K562 (cell line): Measurements from ENCODE around the gene USP48. TPM values are rescaled to one million over a fixed set of nuclear protein-coding genes. Genes with fewer than 3 reads are reported as not detected.

Source experiments
- ARID2 ChIP-seq: fragments of 450-650 bp; IDR thresholded peaks from 2 replicates; pipeline ENCODE4 v1.6.1; 2017; ENCODE audit warnings: antibody characterized with exemption, mild to moderate bottlenecking
- CBFB ChIP-seq: sonication (generic); formaldehyde crosslinking; IDR thresholded peaks from 2 replicates; pipeline ENCODE4 v1.4.0; 2020; ENCODE audit warnings: mild to moderate bottlenecking, missing genetic modification reagents
- EHMT2 ChIP-seq: fragments of 450-650 bp; IDR thresholded peaks from 2 replicates; pipeline ENCODE4 v1.6.1; 2018; ENCODE audit warnings: antibody characterized with exemption
- HIVEP1 ChIP-seq: fragments of 250-450 bp; sonication (Bioruptor Pico); IDR thresholded peaks from 2 replicates; pipeline ENCODE4 v1.4.0; 2020; ENCODE audit warnings: mild to moderate bottlenecking
- KAT7 ChIP-seq: sonication (generic); formaldehyde crosslinking; IDR thresholded peaks from 2 replicates; pipeline ENCODE4 v1.8.0; 2022; ENCODE audit warnings: missing genetic modification reagents, mild to moderate bottlenecking, borderline replicate concordance
- MEF2A ChIP-seq: IDR thresholded peaks from 2 replicates; pipeline ENCODE4 v1.6.1; 2011; ENCODE audit warnings: low read depth, mild to moderate bottlenecking, low read length, moderate library complexity; ENCODE audit not compliant: control insufficient read depth
- MEF2D ChIP-seq: conservative IDR thresholded peaks from 2 replicates; pipeline ENCODE4 v1.6.1; 2016; ENCODE audit warnings: low read depth, missing genetic modification characterization, missing compliant biosample characterization
- NEUROD1 ChIP-seq: fragments of 150-350 bp; IDR thresholded peaks from 2 replicates; pipeline ENCODE4 v1.6.1; 2014; ENCODE audit warnings: borderline replicate concordance, low read length, low read depth; ENCODE audit not compliant: partially characterized antibody
- NR3C1 ChIP-seq: sonication (generic); formaldehyde crosslinking; IDR thresholded peaks from 2 replicates; pipeline ENCODE4 v1.8.1; 2022; ENCODE audit warnings: missing genetic modification reagents
- NRF1 ChIP-seq, 2 experiments: fragments of 450-650 bp; IDR thresholded peaks in 1 of 2; conservative IDR thresholded peaks in 1 of 2; 2 replicates each; pipeline ENCODE4 v1.6.1; 2014; ENCODE audit warnings: mild to moderate bottlenecking in 2 of 2
- RNF219 ChIP-seq: fragments of 250-450 bp; sonication (Bioruptor Pico); IDR thresholded peaks from 2 replicates; pipeline ENCODE4 v1.5.0; 2022; ENCODE audit warnings: mild to moderate bottlenecking
- SMC3 ChIP-seq: conservative IDR thresholded peaks from 2 replicates; pipeline ENCODE4 v1.6.1; 2011; ENCODE audit warnings: low read depth, low read length, improper control_type of control experiment; ENCODE audit not compliant: insufficient read depth
- U2AF1 ChIP-seq: fragments of 200-400 bp; formaldehyde crosslinking; optimal IDR thresholded peaks from 2 replicates; pipeline ENCODE3; 2017; ENCODE audit warnings: mild to moderate bottlenecking, low read depth, low read length, moderate library complexity
- ZBTB11 ChIP-seq, 3 experiments: fragments of 200-800 bp in 1 of 3; fragments of 250-450 bp in 1 of 3; fragments of 450-650 bp in 1 of 3; sonication (Bioruptor Pico) in 1 of 3; sonication (Bioruptor generic) in 1 of 3; formaldehyde crosslinking in 1 of 3; IDR thresholded peaks; 2 replicates each; pipeline versions ENCODE4 v1.6.1 to v1.8.0; 2016 to 2022; ENCODE audit warnings: mild to moderate bottlenecking in 2 of 3, missing genetic modification characterization in 2 of 3, missing compliant biosample characterization in 1 of 3, moderate library complexity in 1 of 3
- ZC3H11A ChIP-seq: IDR thresholded peaks from 2 replicates; pipeline ENCODE4 v1.6.1; 2012; ENCODE audit warnings: low read depth, low read length, improper control_type of control experiment
- ZNF274 ChIP-seq: IDR thresholded peaks from 2 replicates; pipeline ENCODE4 v1.6.1; 2011; ENCODE audit warnings: low read depth, mild to moderate bottlenecking, low read length, moderate library complexity, borderline replicate concordance
- polyA plus RNA-seq, 8 experiments: library from polyadenylated mRNA; depleted of rRNA in 4 of 8; stranded (reverse) in 5 of 8; unstranded in 3 of 8; fragments of >200 nt; fragmentation: Nextera tagmentation in 2 of 8; fragmentation: Illumina TruSeq in 1 of 8; extraction: Ambion mirVana in 2 of 8; extraction: Trizol in 1 of 8; gene quantifications; 2 replicates each; pipeline versions ENCODE4 v1.2.1 to v1.2.3, GENCODE V29; 2011 to 2014; ENCODE audit warnings: inconsistent platforms in 1 of 8, missing spikeins in 1 of 8
- total RNA-seq, 7 experiments: library from RNA; depleted of rRNA in 6 of 7; stranded (reverse); fragments of >200 nt in 6 of 7; fragmentation: Illumina TruSeq in 2 of 7; extraction: Trizol in 2 of 7; gene quantifications; 2 replicates each; pipeline versions ENCODE4 v1.2.1 to v1.2.3, GENCODE V29; 2011 to 2021; ENCODE audit warnings: low replicate concordance in 1 of 7
- TF ChIP-seq, protein P1 (sequence below): fragments of 450-650 bp; IDR thresholded peaks from 2 replicates; pipeline ENCODE4 v1.6.1; 2018; ENCODE audit not compliant: partially characterized antibody

Gene USP48
- total and polyA plus RNA-seq, 9 of the 15 experiments (the other 6 are each of a cell fraction or from before 2014, with no cell fraction given), result 23.3 to 123 (median 106) TPM

GRCh38 chr1:21651214-21652042 lies 131.5 kb downstream of the USP48 start (continued):
- TF ChIP-seq ZBTB11 (CRISPR knock-in tag; IDR thresholded peaks at IDR 0.05) (peak in 1 of 3 experiments; percentile 36; a peak in 1 of 6 replicates), SMC3 (no peak), ARID2 (no peak), KAT7 (CRISPR knock-in tag) (0 out of 2 replicates have a peak, but pooled peaks have one; percentile 8), ZC3H11A (no peak), NR3C1 (CRISPR knock-in tag) (no peak), CBFB (CRISPR knock-in tag) (peak; percentile 64; the same call in 1 of the 2 replicates), MEF2A (no peak), RNF219 (CRISPR knock-in tag) (no peak), EHMT2 (peak; percentile 62; the same call in 1 of the 2 replicates), ZNF274 (no peak), NRF1 (conservative IDR thresholded peaks at IDR 0.05 in 1 of 2, IDR thresholded peaks at IDR 0.05 in 1 of 2) (peak; percentile 63 to 76), NEUROD1 (no peak), MEF2D (tag) (no peak), HIVEP1 (no peak), U2AF1 (no peak)
- TF ChIP-seq, protein P1, sequence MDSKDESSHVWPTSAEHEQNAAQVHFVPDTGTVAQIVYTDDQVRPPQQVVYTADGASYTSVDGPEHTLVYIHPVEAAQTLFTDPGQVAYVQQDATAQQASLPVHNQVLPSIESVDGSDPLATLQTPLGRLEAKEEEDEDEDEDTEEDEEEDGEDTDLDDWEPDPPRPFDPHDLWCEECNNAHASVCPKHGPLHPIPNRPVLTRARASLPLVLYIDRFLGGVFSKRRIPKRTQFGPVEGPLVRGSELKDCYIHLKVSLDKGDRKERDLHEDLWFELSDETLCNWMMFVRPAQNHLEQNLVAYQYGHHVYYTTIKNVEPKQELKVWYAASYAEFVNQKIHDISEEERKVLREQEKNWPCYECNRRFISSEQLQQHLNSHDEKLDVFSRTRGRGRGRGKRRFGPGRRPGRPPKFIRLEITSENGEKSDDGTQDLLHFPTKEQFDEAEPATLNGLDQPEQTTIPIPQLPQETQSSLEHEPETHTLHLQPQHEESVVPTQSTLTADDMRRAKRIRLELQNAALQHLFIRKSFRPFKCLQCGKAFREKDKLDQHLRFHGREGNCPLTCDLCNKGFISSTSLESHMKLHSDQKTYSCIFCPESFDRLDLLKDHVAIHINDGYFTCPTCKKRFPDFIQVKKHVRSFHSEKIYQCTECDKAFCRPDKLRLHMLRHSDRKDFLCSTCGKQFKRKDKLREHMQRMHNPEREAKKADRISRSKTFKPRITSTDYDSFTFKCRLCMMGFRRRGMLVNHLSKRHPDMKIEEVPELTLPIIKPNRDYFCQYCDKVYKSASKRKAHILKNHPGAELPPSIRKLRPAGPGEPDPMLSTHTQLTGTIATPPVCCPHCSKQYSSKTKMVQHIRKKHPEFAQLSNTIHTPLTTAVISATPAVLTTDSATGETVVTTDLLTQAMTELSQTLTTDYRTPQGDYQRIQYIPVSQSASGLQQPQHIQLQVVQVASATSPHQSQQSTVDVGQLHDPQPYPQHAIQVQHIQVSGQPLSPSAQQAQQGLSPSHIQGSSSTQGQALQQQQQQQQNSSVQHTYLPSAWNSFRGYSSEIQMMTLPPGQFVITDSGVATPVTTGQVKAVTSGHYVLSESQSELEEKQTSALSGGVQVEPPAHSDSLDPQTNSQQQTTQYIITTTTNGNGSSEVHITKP, result no peak
